A673 (cell line): Measurements from ENCODE around the gene APC2.

Experiments used
- CTCF ChIP-seq: fragments of 300-800, 200-600 bp; sonication (generic); conservative IDR thresholded peaks from 2 replicates; pipeline ENCODE4 v1.5.1; 2017; ENCODE audit warnings: low read depth, mild to moderate bottlenecking, antibody characterized with exemption, low read length, moderate library complexity, mixed read lengths
- EZH2 ChIP-seq: fragments of 200-600 bp; sonication (generic); IDR thresholded peaks from 2 replicates; pipeline ENCODE4 v1.6.1; 2017; ENCODE audit warnings: borderline replicate concordance, low read depth, mild to moderate bottlenecking, mixed read lengths, antibody characterized with exemption, low read length; ENCODE audit not compliant: poor library complexity, severe bottlenecking

GRCh38 chr19:1471010-1471514, 21.1 kb downstream of the APC2 start:
- TF ChIP-seq CTCF = no peak
- no peak for TF ChIP-seq EZH2
